Activated CD4-positive, alpha-beta T cell treated with anti-CD3 and anti-CD28 coated beads, Interleukin-2, amount 10 ng/mL, durations not matched to agents 7 days and 5 days (primary cell): ENCODE measurements around the gene OGFOD1. TPM values are rescaled to one million over a fixed set of nuclear protein-coding genes. Genes with fewer than 3 reads are reported as not detected.

Experiments used
- CTCF ChIA-PET: fragments of 350-600 bp; sonication (Branson Sonifier 250); formaldehyde crosslinking; loops from one replicate; lab custom pipeline; 2021; ENCODE audit warnings: antibody characterized with exemption; lab: Charles Lee
- POLR2A ChIA-PET: fragments of 350-600 bp; sonication (Branson Sonifier 250); formaldehyde crosslinking; loops from one replicate; lab custom pipeline; 2021; ENCODE audit warnings: antibody characterized with exemption; lab: Charles Lee
- DNase-seq: peaks from one replicate; pipeline ENCODE4 v3.0.0-alpha.2; 2020
- H3K27ac Mint-ChIP-seq: one replicate; pipeline ENCODE4 v1.8.0; 2021; ENCODE audit warnings: mild to moderate bottlenecking, moderate library complexity, mixed read lengths
- H3K27me3 Mint-ChIP-seq: one replicate; pipeline ENCODE4 v1.8.0; 2021; ENCODE audit warnings: mixed read lengths
- H3K36me3 Mint-ChIP-seq: one replicate; pipeline ENCODE4 v1.8.0; 2021; ENCODE audit warnings: low read depth, mixed read lengths
- H3K4me1 Mint-ChIP-seq: one replicate; pipeline ENCODE4 v1.8.0; 2021; ENCODE audit warnings: mixed read lengths
- H3K4me3 Mint-ChIP-seq: one replicate; pipeline ENCODE4 v1.8.0; 2021; ENCODE audit warnings: mild to moderate bottlenecking, moderate library complexity, mixed read lengths
- H3K9me3 Mint-ChIP-seq: one replicate; pipeline ENCODE4 v1.8.0; 2021; ENCODE audit warnings: mixed read lengths
- total RNA-seq, 2 experiments: library from RNA; stranded (reverse); gene quantifications; one replicate each; pipeline ENCODE4 v1.2.3, GENCODE V29; 2021

The OGFOD1 gene
- total RNA-seq, 2 experiments from 2014 or later = 43.8 to 44.2 TPM

GRCh38 chr16:56493126-56493525, 41.8 kb downstream of the OGFOD1 start:
- H3K9me3 Mint-ChIP-seq = no peaks in the 10 kb centered on the region
- ChIA-PET POLR2A (no interaction called here), CTCF (no interaction called here)
- DNase-seq = no peak
- H3K27me3 Mint-ChIP-seq = no peaks in the 10 kb centered on the region
- H3K27ac Mint-ChIP-seq = no peak overlapping the region
- H3K4me1 Mint-ChIP-seq = no peaks in the 10 kb centered on the region
- no peak overlapping the region for H3K4me3 Mint-ChIP-seq
- peaks cover 12% of the 10 kb centered on the region for H3K36me3 Mint-ChIP-seq

- Mint-ChIP-seq H3K27me3 (no peaks in the 10 kb centered on the region), H3K27ac (no peak overlapping the region), H3K9me3 (no peaks in the 10 kb centered on the region), H3K4me1 (no peaks in the 10 kb centered on the region), H3K36me3 (peaks cover 16% of the 10 kb centered on the region), H3K4me3 (no peak overlapping the region)
- DNase-seq = no peak
- ChIA-PET POLR2A (no interaction called here), CTCF (interaction anchor here (0.6 kb wide), 1 partner anchor 27 kb away, joined by 3 read pairs; no protein-coding TSS in a partner anchor)
These were observed 42.5 kb downstream of the OGFOD1 start for GRCh38 chr16:56493815-56494214.

DNA sequence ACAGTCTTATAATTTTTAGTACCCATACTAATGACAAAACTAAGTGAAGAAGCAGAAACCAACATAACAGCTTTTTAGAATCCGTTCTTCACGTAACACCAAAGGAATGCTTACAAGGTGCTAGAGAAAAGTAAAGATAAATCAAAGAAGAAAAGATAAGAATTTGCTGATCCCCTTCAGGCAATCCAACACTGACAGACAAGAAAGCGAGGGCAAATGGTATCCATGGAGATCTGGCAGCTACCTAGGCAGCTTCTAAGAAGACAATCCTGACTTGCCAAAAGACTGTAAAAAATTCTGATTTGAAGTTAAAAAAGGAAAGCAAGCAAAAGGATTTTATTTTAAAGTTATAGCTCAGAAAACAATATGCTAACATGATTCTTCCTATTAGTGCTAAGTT, 53.8 kb downstream of the OGFOD1 start:
- DNase-seq = no peak
- ChIA-PET CTCF (interaction anchor here (0.7 to 1.5 kb wide), 3 partner anchors 8 to 379 kb away, joined by 3 to 4 read pairs (median 3); no protein-coding TSS in a partner anchor), POLR2A (no interaction called here)
- Mint-ChIP-seq H3K36me3 (peaks cover 15% of the 10 kb centered on the region), H3K4me1 (no peaks in the 10 kb centered on the region), H3K27ac (no peak overlapping the region), H3K27me3 (no peaks in the 10 kb centered on the region), H3K4me3 (no peak overlapping the region), H3K9me3 (no peaks in the 10 kb centered on the region)

DNA sequence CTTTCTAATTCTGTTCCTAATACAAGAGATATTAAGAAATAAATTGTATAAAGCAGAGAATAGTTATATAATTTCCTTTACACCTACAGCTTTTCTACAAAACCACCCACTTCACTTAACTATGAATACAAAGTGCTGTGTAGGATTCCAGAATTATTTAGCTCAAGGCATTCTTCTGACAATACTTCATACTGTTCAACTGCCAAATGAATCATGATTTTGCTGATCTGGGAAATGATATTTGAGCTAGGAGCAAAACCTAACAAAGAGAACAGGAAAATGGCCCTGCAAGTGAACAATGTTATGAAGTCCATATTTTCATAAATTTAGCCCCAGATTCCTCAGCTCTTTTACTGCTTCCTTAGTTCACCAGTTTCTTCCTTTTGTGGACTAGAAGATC, 55.6 kb downstream of the OGFOD1 start:
- Mint-ChIP-seq H3K27me3 (no peaks in the 10 kb centered on the region), H3K4me3 (no peak overlapping the region), H3K9me3 (no peaks in the 10 kb centered on the region), H3K36me3 (peaks cover 15% of the 10 kb centered on the region), H3K27ac (no peak overlapping the region), H3K4me1 (no peaks in the 10 kb centered on the region)
- POLR2A ChIA-PET = no interaction called here
- CTCF ChIA-PET = interaction anchor here (1.5 to 2.0 kb wide), 2 partner anchors 10 to 11 kb away, joined by 4 to 7 read pairs; no protein-coding TSS in a partner anchor
- DNase-seq = no peak

DNA sequence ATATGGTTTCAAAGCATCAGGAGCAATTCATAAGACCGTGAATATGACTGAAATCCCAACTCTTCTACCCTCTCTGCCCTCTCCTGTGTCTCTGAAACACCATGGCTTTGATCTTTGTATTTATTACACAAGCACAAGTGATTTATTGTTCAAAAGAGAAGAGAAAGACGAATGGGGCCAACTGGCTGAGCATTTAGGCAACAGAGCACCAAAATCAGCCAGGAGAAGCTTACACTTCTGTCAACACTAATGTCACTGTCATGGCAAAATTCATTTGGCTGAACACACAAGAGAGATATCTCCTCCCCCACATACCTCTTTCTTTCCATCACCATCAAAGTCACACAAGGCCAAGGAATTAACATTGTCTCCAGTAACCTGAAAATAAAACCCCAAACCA, 59.2 kb downstream of the OGFOD1 start:
- H3K36me3 Mint-ChIP-seq = peaks cover 14% of the 10 kb centered on the region
- H3K4me1 Mint-ChIP-seq = peaks cover 6% of the 10 kb centered on the region
- POLR2A ChIA-PET = no interaction called here
- no peak overlapping the region for H3K4me3 Mint-ChIP-seq
- CTCF ChIA-PET = interaction anchor here (1.1 kb wide), 1 partner anchor 21 kb away, joined by 3 read pairs; no protein-coding TSS in a partner anchor
- no peak overlapping the region for H3K27ac Mint-ChIP-seq
- no peak for DNase-seq
- H3K9me3 Mint-ChIP-seq = no peaks in the 10 kb centered on the region
- H3K27me3 Mint-ChIP-seq = no peaks in the 10 kb centered on the region

DNA sequence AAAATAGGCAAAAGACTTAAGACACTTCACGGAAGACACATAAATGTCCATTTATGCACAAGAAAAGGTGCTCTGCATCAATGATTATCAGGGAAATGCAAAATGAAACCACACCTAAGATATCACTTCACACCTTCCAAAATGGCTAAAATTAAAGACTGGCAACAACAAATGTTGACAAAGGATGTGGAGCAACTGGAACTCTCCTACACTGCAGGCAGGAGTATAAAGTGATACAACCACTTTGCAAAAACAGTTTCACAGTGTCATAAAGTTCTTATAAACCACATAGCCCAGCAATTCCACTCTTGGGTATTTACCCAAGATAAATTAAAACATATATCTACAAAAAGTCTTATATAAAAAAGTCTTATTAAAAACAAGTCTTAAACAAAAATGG, 60.7 kb downstream of the OGFOD1 start:
- DNase-seq = no peak
- peaks cover 9% of the 10 kb centered on the region for H3K36me3 Mint-ChIP-seq
- no peaks in the 10 kb centered on the region for H3K27me3 Mint-ChIP-seq
- H3K9me3 Mint-ChIP-seq = no peaks in the 10 kb centered on the region
- peaks cover 6% of the 10 kb centered on the region for H3K4me1 Mint-ChIP-seq
- H3K4me3 Mint-ChIP-seq = no peak overlapping the region
- ChIA-PET CTCF (interaction anchor here (3.4 kb wide), 1 partner anchor 189 kb away, joined by 17 read pairs; no protein-coding TSS in a partner anchor), POLR2A (no interaction called here)
- H3K27ac Mint-ChIP-seq = no peak overlapping the region

DNA sequence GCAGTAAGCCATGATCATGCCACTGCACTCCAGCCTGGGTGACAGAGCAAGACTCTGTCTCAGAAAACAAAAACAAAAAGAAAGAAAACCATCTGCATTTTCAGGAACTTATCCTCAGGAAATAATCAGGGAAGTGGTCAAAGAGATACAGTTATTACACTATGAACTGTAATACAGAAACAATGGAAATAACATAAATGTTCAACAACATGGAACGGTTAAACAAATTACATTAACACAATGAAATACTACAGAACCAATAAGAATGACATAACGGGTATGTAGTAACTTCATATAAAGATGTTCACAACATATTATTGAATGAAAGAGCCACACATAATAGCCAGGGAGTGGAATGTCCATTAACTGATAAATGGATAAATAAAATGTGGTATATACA, 61.7 kb downstream of the OGFOD1 start:
- CTCF ChIA-PET = interaction anchor here (1.1 to 3.4 kb wide), 2 partner anchors 91 to 188 kb away, joined by 3 to 17 read pairs; no protein-coding TSS in a partner anchor
- peaks cover 6% of the 10 kb centered on the region for H3K36me3 Mint-ChIP-seq
- no peak overlapping the region for H3K4me3 Mint-ChIP-seq
- peaks cover 6% of the 10 kb centered on the region for H3K4me1 Mint-ChIP-seq
- POLR2A ChIA-PET = no interaction called here
- H3K9me3 Mint-ChIP-seq = no peaks in the 10 kb centered on the region
- H3K27ac Mint-ChIP-seq = no peak overlapping the region
- H3K27me3 Mint-ChIP-seq = no peaks in the 10 kb centered on the region
- DNase-seq = no peak

DNA sequence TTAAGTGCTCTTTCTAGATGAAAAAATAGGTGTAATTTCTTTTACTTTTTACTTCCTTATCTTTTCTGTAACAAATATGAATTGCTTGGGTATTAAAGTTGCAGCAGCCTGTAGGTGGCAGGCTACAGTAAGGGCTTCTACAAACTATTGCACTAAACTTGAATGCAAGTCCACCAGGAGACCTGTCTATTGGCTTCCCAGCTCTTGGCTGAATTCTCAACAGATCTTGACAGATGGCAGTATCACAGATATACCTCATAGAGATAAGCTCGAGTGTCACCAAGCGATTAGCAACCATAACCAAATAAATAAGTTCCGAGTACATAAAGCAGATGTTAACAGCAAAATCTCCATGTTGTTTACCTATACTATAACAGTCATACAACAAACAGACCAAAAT, 62.6 kb downstream of the OGFOD1 start:
- peaks cover 6% of the 10 kb centered on the region for H3K36me3 Mint-ChIP-seq
- DNase-seq = peak; percentile 62
- H3K27ac Mint-ChIP-seq = no peak overlapping the region
- H3K9me3 Mint-ChIP-seq = no peaks in the 10 kb centered on the region
- POLR2A ChIA-PET = no interaction called here
- CTCF ChIA-PET = interaction anchor here (0.8 to 3.4 kb wide), 3 partner anchors 90 to 187 kb away, joined by 3 to 17 read pairs (median 3); no protein-coding TSS in a partner anchor
- H3K27me3 Mint-ChIP-seq = no peaks in the 10 kb centered on the region
- H3K4me3 Mint-ChIP-seq = no peak overlapping the region
- peaks cover 10% of the 10 kb centered on the region for H3K4me1 Mint-ChIP-seq

- Mint-ChIP-seq H3K27ac (no peak overlapping the region), H3K36me3 (peaks cover 6% of the 10 kb centered on the region), H3K4me3 (no peak overlapping the region), H3K27me3 (no peaks in the 10 kb centered on the region), H3K4me1 (peaks cover 12% of the 10 kb centered on the region), H3K9me3 (no peaks in the 10 kb centered on the region)
- no peak for DNase-seq
- CTCF ChIA-PET = interaction anchor here (3.4 kb wide), 1 partner anchor 187 kb away, joined by 17 read pairs; no protein-coding TSS in a partner anchor
- POLR2A ChIA-PET = no interaction called here
These were observed 63.5 kb downstream of the OGFOD1 start for GRCh38 chr16:56514845-56515244.

DNA sequence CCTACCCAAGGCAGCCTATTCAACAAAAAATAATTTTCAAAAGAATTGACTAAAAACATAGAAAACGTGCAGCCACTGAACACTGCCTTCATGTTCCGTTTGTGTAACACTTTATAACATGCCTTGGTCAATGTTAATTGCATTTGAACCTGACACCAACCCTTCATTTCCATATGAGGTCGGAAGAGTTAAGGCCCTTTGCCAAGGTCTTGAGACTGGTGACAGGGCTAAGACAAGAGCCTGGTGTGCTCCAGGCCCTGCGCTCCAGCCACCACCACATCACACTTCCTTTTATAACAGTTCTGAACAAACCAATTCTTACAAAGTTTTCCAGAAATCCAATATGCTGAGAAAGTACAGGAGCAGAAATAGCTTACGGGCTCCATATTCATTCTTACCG, 64.3 kb downstream of the OGFOD1 start:
- Mint-ChIP-seq H3K9me3 (no peaks in the 10 kb centered on the region), H3K36me3 (peaks cover 6% of the 10 kb centered on the region), H3K27me3 (no peaks in the 10 kb centered on the region), H3K4me1 (peaks cover 20% of the 10 kb centered on the region), H3K27ac (no peak overlapping the region), H3K4me3 (no peak overlapping the region)
- CTCF ChIA-PET = no interaction called here
- POLR2A ChIA-PET = no interaction called here
- no peak for DNase-seq

- Mint-ChIP-seq H3K36me3 (no peaks in the 10 kb centered on the region), H3K27ac (no peak overlapping the region), H3K4me3 (no peak overlapping the region), H3K4me1 (peaks cover 26% of the 10 kb centered on the region), H3K27me3 (no peaks in the 10 kb centered on the region), H3K9me3 (no peaks in the 10 kb centered on the region)
- DNase-seq = no peak
- CTCF ChIA-PET = interaction anchor here (0.6 to 1.2 kb wide), 5 partner anchors 10 to 1962 kb away, joined by 3 to 7 read pairs (median 3); no protein-coding TSS in a partner anchor
- POLR2A ChIA-PET = no interaction called here
These were observed 65.9 kb downstream of the OGFOD1 start for GRCh38 chr16:56517206-56517605.

GRCh38 chr16:56518425-56518824, 67.1 kb downstream of the OGFOD1 start:
- Mint-ChIP-seq H3K4me1 (peaks cover 26% of the 10 kb centered on the region), H3K9me3 (no peaks in the 10 kb centered on the region), H3K27me3 (no peaks in the 10 kb centered on the region), H3K4me3 (peak overlapping the region; percentile 77), H3K36me3 (no peaks in the 10 kb centered on the region), H3K27ac (no peak overlapping the region)
- ChIA-PET POLR2A (no interaction called here), CTCF (interaction anchor here (0.7 to 1.2 kb wide), 4 partner anchors 11 to 200 kb away, joined by 3 to 7 read pairs (median 4); no protein-coding TSS in a partner anchor)
- DNase-seq = no peak

DNA sequence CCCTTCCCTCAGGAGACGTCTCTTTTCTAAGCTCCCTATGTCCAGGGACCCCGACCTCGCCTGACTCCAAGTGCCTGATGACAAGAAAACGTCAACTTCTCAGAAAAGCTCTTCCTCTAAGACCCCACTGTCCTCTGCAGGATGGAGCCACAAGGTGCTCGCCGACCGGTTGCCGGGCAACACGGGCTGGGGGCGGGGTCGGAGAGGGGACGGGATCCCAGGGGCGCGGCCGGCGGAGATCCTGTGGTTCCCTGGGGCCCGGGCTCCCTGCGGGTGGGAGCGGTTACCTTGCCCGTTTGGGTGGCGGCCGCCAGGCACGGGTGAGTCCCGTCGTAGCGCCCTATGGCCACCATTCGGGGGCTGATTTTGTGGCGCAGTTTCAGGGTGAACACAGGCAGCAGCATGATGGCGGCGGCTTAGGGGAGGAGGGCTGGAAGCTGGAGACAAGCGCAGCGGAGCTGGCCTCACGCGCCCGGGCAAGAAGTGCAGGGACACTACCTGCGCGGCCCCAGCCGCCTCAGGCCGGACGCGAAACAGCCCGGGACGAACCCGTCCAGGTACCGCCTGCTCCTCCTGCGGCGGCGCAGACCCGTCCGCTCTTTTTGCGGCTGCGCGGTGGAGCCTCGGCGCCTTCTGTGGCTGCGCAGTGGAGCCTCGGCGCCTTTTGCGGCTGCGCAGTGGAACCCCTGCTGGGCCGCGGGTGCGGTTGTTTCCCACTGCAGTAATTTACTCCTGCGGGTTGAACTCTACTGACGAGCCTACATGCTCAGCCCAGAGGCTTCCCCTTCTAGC, 68.3 kb downstream of the OGFOD1 start, which contains the start of gene BBS2:
TSS of gene BBS2 (minus strand) at position 566 of the 792 bp plus-strand sequence. CDS start at position 404, 162 bp downstream.
- Mint-ChIP-seq H3K4me3 (peak within 1 kb of the TSS; percentile 77), H3K36me3 (no peaks in the 10 kb centered on the region), H3K9me3 (no peaks in the 10 kb centered on the region), H3K27ac (peak within 1 kb of the TSS; percentile 83), H3K4me1 (peaks cover 20% of the 10 kb centered on the region), H3K27me3 (no peaks in the 10 kb centered on the region)
- ChIA-PET POLR2A (no interaction called here), CTCF (no interaction called here)
- peak; percentile 85 for DNase-seq
